Fibroblast of skin of left quadriceps (primary cell): Measurements from ENCODE around the gene MARK1.
"Not testable (repeated sequence)": the region's sequence is repeated elsewhere in the genome, so short reads cannot be mapped to it uniquely, and the experiment has no call there.

Source experiments
- DNase-seq, 2 experiments: peaks; one replicate each; pipeline ENCODE4 v3.0.0-alpha.2; 2013; ENCODE audit warnings: low read depth in 2 of 2

The MARK1 gene

GRCh38 chr1:220528679-220529501 is 954 bp downstream of the MARK1 start:
- no peak for DNase-seq

GRCh38 chr1:220529521-220530020 is 1.6 kb downstream of the MARK1 start:
- DNase-seq = no peak

- DNase-seq = no peak
Observed at GRCh38 chr1:220533504-220534109, 5.7 kb downstream of the MARK1 start.

GRCh38 chr1:220544901-220545303 is 17.0 kb downstream of the MARK1 start:
- no peak for DNase-seq

GRCh38 chr1:220550811-220551399 is 23.0 kb downstream of the MARK1 start:
- no peak for DNase-seq

GRCh38 chr1:220551718-220552117 is 23.8 kb downstream of the MARK1 start:
- no peak for DNase-seq

GRCh38 chr1:220552672-220553260 is 24.8 kb downstream of the MARK1 start:
- no peak for DNase-seq

GRCh38 chr1:220556641-220557040 is 28.7 kb downstream of the MARK1 start:
- no peak for DNase-seq

- DNase-seq = no peak
Observed at GRCh38 chr1:220563564-220563963, 35.6 kb downstream of the MARK1 start.

GRCh38 chr1:220564216-220564615 is 36.3 kb downstream of the MARK1 start:
- DNase-seq = no peak

- no peak for DNase-seq
Observed at GRCh38 chr1:220565670-220566069, 37.7 kb downstream of the MARK1 start.

GRCh38 chr1:220566869-220567268 is 38.9 kb downstream of the MARK1 start:
- DNase-seq = no peak

- DNase-seq = no peak
Observed at GRCh38 chr1:220572416-220572815, 44.5 kb downstream of the MARK1 start.

- no peak for DNase-seq
Observed at GRCh38 chr1:220573836-220574235, 45.9 kb downstream of the MARK1 start.

- no peak for DNase-seq
Observed at GRCh38 chr1:220575718-220576497, 48.0 kb downstream of the MARK1 start.

- DNase-seq = no peak
Observed at GRCh38 chr1:220577926-220578325, 50.0 kb downstream of the MARK1 start.

- DNase-seq = no peak
Observed at GRCh38 chr1:220579317-220579716, 51.4 kb downstream of the MARK1 start.

GRCh38 chr1:220592714-220593113 is 64.8 kb downstream of the MARK1 start:
- no peak for DNase-seq

- DNase-seq = no peak
Observed at GRCh38 chr1:220594356-220594755, 66.4 kb downstream of the MARK1 start.

GRCh38 chr1:220595179-220595578 is 67.2 kb downstream of the MARK1 start:
- no peak for DNase-seq

- DNase-seq = no peak
Observed at GRCh38 chr1:220604926-220605325, 77.0 kb downstream of the MARK1 start.

- DNase-seq = not testable (repeated sequence)
Observed at GRCh38 chr1:220605651-220606050, 77.7 kb downstream of the MARK1 start.
